ENCODE results near the gene NUDT21. TPM values are rescaled to one million over a fixed set of nuclear protein-coding genes. Genes with fewer than 3 reads are reported as not detected.
"Not testable (repeated sequence)": the region's sequence is repeated elsewhere in the genome, so short reads cannot be mapped to it uniquely, and the experiment has no call there.

NUDT21 gene
- total RNA-seq, 1 experiment from 2014 or later = 171 TPM

- intact Hi-C loops (cut with micrococcal nuclease; ENCODE audit: unreplicated experiment) = no loop called here
- Histone ChIP-seq H4K20me1 (ENCODE audit: insufficient read depth) (no peaks in the 10 kb centered on the region), H3K4me2 (no peak overlapping the region), H3F3A (ENCODE audit: insufficient read depth, low read depth) (0 out of 2 replicates have a peak, but pooled peaks cover 4% of the 10 kb centered on the region), H3K79me2 (ENCODE audit: low read depth) (no peaks in the 10 kb centered on the region), H2AFZ (no peak overlapping the region), H3K4me1 (replicated peaks; ENCODE audit: insufficient read depth) (no peaks in the 10 kb centered on the region), H3K9me3 (ENCODE audit: insufficient read depth, low read depth) (no peaks in the 10 kb centered on the region), H3K27ac (no peak overlapping the region), H3K27me3 (ENCODE audit: insufficient read depth, low read depth) (no peaks in the 10 kb centered on the region), H3K36me3 (ENCODE audit: low read depth) (peaks cover 19% of the 10 kb centered on the region), H3K9me2 (ENCODE audit: insufficient read depth) (no peaks in the 10 kb centered on the region), H3K4me3 (no peak overlapping the region)
- BruUV-seq (replicated peaks) = no TSS peak
- DNase-seq = no peak
- no peak for TF ChIP-seq CTCF (conservative IDR thresholded peaks at IDR 0.05)
- TF ChIP-seq EZH2 (IDR thresholded peaks at IDR 0.05; ENCODE audit: low read depth) = no peak
- ChIA-PET CTCF (no interaction called here), POLR2A (ENCODE audit: unreplicated experiment) (no interaction called here)
Measured at GRCh38 chr16:56491657-56492261, 40.6 kb upstream of the NUDT21 start.

DNA sequence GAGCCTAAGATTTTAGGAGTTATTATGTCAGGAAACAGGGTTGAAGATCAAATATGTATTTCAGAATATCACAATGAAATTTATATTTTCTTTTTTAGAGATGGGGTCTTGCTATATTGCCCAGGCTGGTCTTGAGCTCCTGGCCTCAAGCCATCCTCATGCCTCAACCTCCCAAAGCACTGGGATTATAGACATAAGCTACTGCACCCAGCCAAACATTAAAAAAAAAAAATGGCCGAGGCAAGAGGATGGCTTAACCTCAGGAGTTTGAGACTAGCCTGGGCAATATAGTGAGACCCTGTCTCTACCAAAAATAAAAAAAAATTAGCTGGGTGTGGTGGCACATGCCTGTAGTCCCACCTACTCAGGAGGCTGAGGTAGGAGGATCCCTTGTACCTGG is 37.7 kb upstream of the NUDT21 start:
- DNase-seq; H3K79me2 ChIP-seq (ENCODE audit: low read depth); H3K9me2 ChIP-seq (ENCODE audit: insufficient read depth); H3K4me2 ChIP-seq; H2AFZ ChIP-seq; H4K20me1 ChIP-seq (ENCODE audit: insufficient read depth); H3K4me1 ChIP-seq (replicated peaks; ENCODE audit: insufficient read depth); H3F3A ChIP-seq (ENCODE audit: insufficient read depth, low read depth); H3K27ac ChIP-seq; POLR2A ChIA-PET (ENCODE audit: unreplicated experiment); BruUV-seq (replicated peaks); CTCF ChIA-PET; intact Hi-C loops (cut with micrococcal nuclease; ENCODE audit: unreplicated experiment); H3K9me3 ChIP-seq (ENCODE audit: insufficient read depth, low read depth); H3K4me3 ChIP-seq; H3K27me3 ChIP-seq (ENCODE audit: insufficient read depth, low read depth): not testable (repeated sequence)
- H3K36me3 ChIP-seq (ENCODE audit: low read depth) = peaks cover 16% of the 10 kb centered on the region; the same call in 1 of the 2 replicates

DNA sequence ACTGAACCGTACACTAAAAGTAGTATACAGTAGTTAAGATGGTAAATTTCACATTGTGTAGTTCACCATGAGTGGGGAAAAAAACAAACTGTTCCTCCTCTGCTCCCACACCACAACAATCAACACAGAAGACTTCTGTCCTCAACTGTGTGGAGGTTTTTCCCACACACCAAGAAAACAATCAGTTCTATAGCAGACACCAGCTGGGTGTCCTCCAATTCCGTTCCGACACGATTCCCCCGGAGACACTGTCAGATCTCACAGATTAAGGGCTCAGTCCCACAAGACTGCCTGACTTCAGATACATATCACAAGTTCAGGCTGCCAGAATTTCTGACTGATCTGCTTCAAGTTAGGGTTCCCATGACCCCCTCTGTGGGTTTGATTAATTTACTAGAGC is 36.9 kb upstream of the NUDT21 start:
- H3K9me2 ChIP-seq (ENCODE audit: insufficient read depth) = no peaks in the 10 kb centered on the region
- no peaks in the 10 kb centered on the region for H3K79me2 ChIP-seq (ENCODE audit: low read depth)
- H3K27ac ChIP-seq = no peak overlapping the region
- H3K4me3 ChIP-seq = no peak overlapping the region
- TF ChIP-seq EZH2 (IDR thresholded peaks at IDR 0.05; ENCODE audit: low read depth) (no peak), CTCF (conservative IDR thresholded peaks at IDR 0.05) (no peak)
- no peak overlapping the region for H2AFZ ChIP-seq
- POLR2A ChIA-PET (ENCODE audit: unreplicated experiment) = no interaction called here
- peaks cover 16% of the 10 kb centered on the region; the same call in 1 of the 2 replicates for H3K36me3 ChIP-seq (ENCODE audit: low read depth)
- H3K27me3 ChIP-seq (ENCODE audit: insufficient read depth, low read depth) = no peaks in the 10 kb centered on the region
- no peaks in the 10 kb centered on the region for H3K4me1 ChIP-seq (replicated peaks; ENCODE audit: insufficient read depth)
- no peak for DNase-seq
- CTCF ChIA-PET = no interaction called here
- H3K4me2 ChIP-seq = no peak overlapping the region
- H3F3A ChIP-seq (ENCODE audit: insufficient read depth, low read depth) = 0 out of 2 replicates have a peak, but pooled peaks cover 4% of the 10 kb centered on the region
- no TSS peak for BruUV-seq (replicated peaks)
- no peaks in the 10 kb centered on the region for H4K20me1 ChIP-seq (ENCODE audit: insufficient read depth)
- intact Hi-C loops (cut with micrococcal nuclease; ENCODE audit: unreplicated experiment) = no loop called here
- no peaks in the 10 kb centered on the region for H3K9me3 ChIP-seq (ENCODE audit: insufficient read depth, low read depth)

GRCh38 chr16:56483394-56483793 is 32.3 kb upstream of the NUDT21 start:
- no peak overlapping the region for H2AFZ ChIP-seq
- H3K4me2 ChIP-seq = no peak overlapping the region
- no peaks in the 10 kb centered on the region for H3K4me1 ChIP-seq (replicated peaks; ENCODE audit: insufficient read depth)
- 0 out of 2 replicates have a peak, but pooled peaks cover 16% of the 10 kb centered on the region for H3K36me3 ChIP-seq (ENCODE audit: low read depth)
- no peak overlapping the region for H3K4me3 ChIP-seq
- intact Hi-C loops (cut with micrococcal nuclease; ENCODE audit: unreplicated experiment) = no loop called here
- no peak for DNase-seq
- H3K79me2 ChIP-seq (ENCODE audit: low read depth) = no peaks in the 10 kb centered on the region
- peaks cover 14% of the 10 kb centered on the region; the same call in 1 of the 2 replicates for H3F3A ChIP-seq (ENCODE audit: insufficient read depth, low read depth)
- POLR2A ChIA-PET (ENCODE audit: unreplicated experiment) = no interaction called here
- H4K20me1 ChIP-seq (ENCODE audit: insufficient read depth) = no peaks in the 10 kb centered on the region
- no peaks in the 10 kb centered on the region for H3K9me2 ChIP-seq (ENCODE audit: insufficient read depth)
- BruUV-seq (replicated peaks) = no TSS peak
- no peaks in the 10 kb centered on the region for H3K27me3 ChIP-seq (ENCODE audit: insufficient read depth, low read depth)
- CTCF ChIA-PET = no interaction called here
- H3K9me3 ChIP-seq (ENCODE audit: insufficient read depth, low read depth) = no peaks in the 10 kb centered on the region
- no peak overlapping the region for H3K27ac ChIP-seq
- TF ChIP-seq CTCF (conservative IDR thresholded peaks at IDR 0.05) (no peak), EZH2 (IDR thresholded peaks at IDR 0.05; ENCODE audit: low read depth) (no peak)
